ENCODE results near the gene ASIC2.

- no peak for TF ChIP-seq SNAI2 (CRISPR knock-in tag; IDR thresholded peaks at IDR 0.05)
- TF ChIP-seq BACH2 (CRISPR knock-in tag; IDR thresholded peaks at IDR 0.05; ENCODE audit: borderline replicate concordance) = no peak
- TF ChIP-seq PATZ1 (CRISPR knock-in tag; IDR thresholded peaks at IDR 0.05; ENCODE audit: borderline replicate concordance) = no peak
- TF ChIP-seq ZFP30 (CRISPR knock-in tag; IDR thresholded peaks at IDR 0.05) = no peak
- no peak for TF ChIP-seq ZNF70 (CRISPR knock-in tag; IDR thresholded peaks at IDR 0.05)
- no peak for TF ChIP-seq GLIS3 (CRISPR knock-in tag; IDR thresholded peaks at IDR 0.05)
- no peak for TF ChIP-seq ZNF565 (CRISPR knock-in tag; conservative IDR thresholded peaks at IDR 0.05; ENCODE audit: low read depth)
- no peak for TF ChIP-seq RARB (CRISPR knock-in tag; IDR thresholded peaks at IDR 0.05)
- no peak for TF ChIP-seq POU6F1 (CRISPR knock-in tag; IDR thresholded peaks at IDR 0.05; ENCODE audit: borderline replicate concordance, low read depth)
- TF ChIP-seq CREB5 (CRISPR knock-in tag; IDR thresholded peaks at IDR 0.05; ENCODE audit: low read depth) = no peak
- no peak for TF ChIP-seq ZNF8 (CRISPR knock-in tag; IDR thresholded peaks at IDR 0.05)
- TF ChIP-seq TSHZ2 (CRISPR knock-in tag; IDR thresholded peaks at IDR 0.05) = no peak
- TF ChIP-seq ARNTL (CRISPR knock-in tag; IDR thresholded peaks at IDR 0.05; ENCODE audit: borderline replicate concordance, low read depth) = no peak
Measured at GRCh38 chr17:33007186-33007585, 285.9 kb downstream of the ASIC2 start.

Measured in SK-N-SH treated with all-trans-retinoic acid at 6 μM for 48 hours (cell line).